Islet of Langerhans (tissue), 1 donor: Measurements from ENCODE around the gene KIF26B.
"Not testable (repeated sequence)": the region's sequence is repeated elsewhere in the genome, so short reads cannot be mapped to it uniquely, and the experiment has no call there.

Source experiments
- FAIRE-seq: peaks from one replicate; lab custom pipeline; 2011; peaks lifted over from hg19 to GRCh38; lab: Jason Lieb, UNC

Gene KIF26B

GRCh38 chr1:245654460-245655050, 499.8 kb downstream of the KIF26B start:
- FAIRE-seq, result no peak

- no peak for FAIRE-seq
Observed at GRCh38 chr1:245656189-245656717, 501.5 kb downstream of the KIF26B start.

GRCh38 chr1:245657371-245657770, 502.6 kb downstream of the KIF26B start:
- no peak for FAIRE-seq

- FAIRE-seq, result no peak
Observed at GRCh38 chr1:245663373-245663772, 508.6 kb downstream of the KIF26B start.

GRCh38 chr1:245663841-245664240, 509.1 kb downstream of the KIF26B start:
- no peak for FAIRE-seq

- FAIRE-seq, result no peak
Observed at GRCh38 chr1:245666412-245666811, 511.6 kb downstream of the KIF26B start.

- FAIRE-seq, result no peak
Observed at GRCh38 chr1:245671349-245671748, 516.6 kb downstream of the KIF26B start.

GRCh38 chr1:245671966-245672767, 517.4 kb downstream of the KIF26B start:
- FAIRE-seq, result peak; percentile 77

- not testable (repeated sequence) for FAIRE-seq
Observed at GRCh38 chr1:245672836-245673656, 518.3 kb downstream of the KIF26B start.

GRCh38 chr1:245673881-245674414, 519.2 kb downstream of the KIF26B start:
- FAIRE-seq, result no peak

- FAIRE-seq, result no peak
Observed at GRCh38 chr1:245677461-245678240, 522.9 kb downstream of the KIF26B start.

- no peak for FAIRE-seq
Observed at GRCh38 chr1:245678860-245679411, 524.2 kb downstream of the KIF26B start.

- no peak for FAIRE-seq
Observed at GRCh38 chr1:245679821-245680780, 525.3 kb downstream of the KIF26B start.

- no peak for FAIRE-seq
Observed at GRCh38 chr1:245682638-245683628, 528.1 kb downstream of the KIF26B start.

- FAIRE-seq, result no peak
Observed at GRCh38 chr1:245683676-245684075, 528.9 kb downstream of the KIF26B start.

- FAIRE-seq, result no peak
Observed at GRCh38 chr1:245684166-245684565, 529.4 kb downstream of the KIF26B start.

GRCh38 chr1:245684571-245684970, 529.8 kb downstream of the KIF26B start:
- FAIRE-seq, result no peak

- FAIRE-seq, result no peak
Observed at GRCh38 chr1:245685111-245685810, 530.5 kb downstream of the KIF26B start.
